ENCODE data around the gene LHX3.

LHX3 gene

GRCh38 chr9:136225748-136226679 is 21.1 kb upstream of the LHX3 start (continued):
- TF ChIP-seq ZNF223 (tag by site-specific recombination; IDR thresholded peaks at IDR 0.05), result no peak
- TF ChIP-seq ZSCAN16 (tag by site-specific recombination; IDR thresholded peaks at IDR 0.05), result no peak
- TF ChIP-seq ELK4 (IDR thresholded peaks at IDR 0.05; ENCODE audit: borderline replicate concordance, low read depth, low read length), result no peak
- no peak for TF ChIP-seq ZNF792 (tag by site-specific recombination; IDR thresholded peaks at IDR 0.05)
- no peak for TF ChIP-seq ZNF19 (tag by site-specific recombination; IDR thresholded peaks at IDR 0.05; ENCODE audit: low read depth)
- no peak for TF ChIP-seq ZSCAN23 (tag by site-specific recombination; IDR thresholded peaks at IDR 0.05)
- TF ChIP-seq, protein P1, sequence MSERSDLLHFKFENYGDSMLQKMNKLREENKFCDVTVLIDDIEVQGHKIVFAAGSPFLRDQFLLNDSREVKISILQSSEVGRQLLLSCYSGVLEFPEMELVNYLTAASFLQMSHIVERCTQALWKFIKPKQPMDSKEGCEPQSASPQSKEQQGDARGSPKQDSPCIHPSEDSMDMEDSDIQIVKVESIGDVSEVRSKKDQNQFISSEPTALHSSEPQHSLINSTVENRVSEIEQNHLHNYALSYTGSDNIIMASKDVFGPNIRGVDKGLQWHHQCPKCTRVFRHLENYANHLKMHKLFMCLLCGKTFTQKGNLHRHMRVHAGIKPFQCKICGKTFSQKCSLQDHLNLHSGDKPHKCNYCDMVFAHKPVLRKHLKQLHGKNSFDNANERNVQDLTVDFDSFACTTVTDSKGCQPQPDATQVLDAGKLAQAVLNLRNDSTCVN (tag by site-specific recombination; optimal IDR thresholded peaks at IDR 0.05), result peak; percentile 25
- TF ChIP-seq, protein P2, sequence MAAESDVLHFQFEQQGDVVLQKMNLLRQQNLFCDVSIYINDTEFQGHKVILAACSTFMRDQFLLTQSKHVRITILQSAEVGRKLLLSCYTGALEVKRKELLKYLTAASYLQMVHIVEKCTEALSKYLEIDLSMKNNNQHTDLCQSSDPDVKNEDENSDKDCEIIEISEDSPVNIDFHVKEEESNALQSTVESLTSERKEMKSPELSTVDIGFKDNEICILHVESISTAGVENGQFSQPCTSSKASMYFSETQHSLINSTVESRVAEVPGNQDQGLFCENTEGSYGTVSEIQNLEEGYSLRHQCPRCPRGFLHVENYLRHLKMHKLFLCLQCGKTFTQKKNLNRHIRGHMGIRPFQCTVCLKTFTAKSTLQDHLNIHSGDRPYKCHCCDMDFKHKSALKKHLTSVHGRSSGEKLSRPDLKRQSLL (tag by site-specific recombination; IDR thresholded peaks at IDR 0.05), result no peak
- TF ChIP-seq ZNF391 (tag by site-specific recombination; IDR thresholded peaks at IDR 0.05; ENCODE audit: borderline replicate concordance, low read depth), result no peak
- no peak for TF ChIP-seq TCF7L2 (IDR thresholded peaks at IDR 0.05; ENCODE audit: borderline replicate concordance, low read depth, low read length)
- no peak for TF ChIP-seq ZNF670 (tag by site-specific recombination; IDR thresholded peaks at IDR 0.05; ENCODE audit: low read depth)
- no peak for TF ChIP-seq RBAK (tag by site-specific recombination; IDR thresholded peaks at IDR 0.05)
- TF ChIP-seq ZNF311 (tag by site-specific recombination; IDR thresholded peaks at IDR 0.05; ENCODE audit: borderline replicate concordance), result no peak
- TF ChIP-seq WT1 (tag by site-specific recombination; IDR thresholded peaks at IDR 0.05), result no peak
- no peak for TF ChIP-seq GLI2 (tag by site-specific recombination; IDR thresholded peaks at IDR 0.05; ENCODE audit: borderline replicate concordance, low read depth)
- no peak for TF ChIP-seq ZNF449 (tag by site-specific recombination; IDR thresholded peaks at IDR 0.05)
- TF ChIP-seq MZF1 (tag by site-specific recombination; IDR thresholded peaks at IDR 0.05; ENCODE audit: borderline replicate concordance), result no peak
- TF ChIP-seq HOXD13 (CRISPR knock-in tag; IDR thresholded peaks at IDR 0.05; ENCODE audit: borderline replicate concordance), result no peak
- TF ChIP-seq SETDB1 (IDR thresholded peaks at IDR 0.05; ENCODE audit: insufficient read length, low read length), result no peak
- TF ChIP-seq ZNF24 (tag by site-specific recombination; IDR thresholded peaks at IDR 0.05), result no peak
- no peak for TF ChIP-seq ZNF335 (tag by site-specific recombination; conservative IDR thresholded peaks at IDR 0.05)
- TF ChIP-seq ZNF768 (tag by site-specific recombination; IDR thresholded peaks at IDR 0.05), result no peak
- TF ChIP-seq ZNF654 (tag by site-specific recombination; IDR thresholded peaks at IDR 0.05; ENCODE audit: low read depth), result peak; percentile 12; the same call in 1 of the 2 replicates
- TF ChIP-seq ZIC2 (tag by site-specific recombination; IDR thresholded peaks at IDR 0.05), result peak; percentile 35
- TF ChIP-seq, protein P3, sequence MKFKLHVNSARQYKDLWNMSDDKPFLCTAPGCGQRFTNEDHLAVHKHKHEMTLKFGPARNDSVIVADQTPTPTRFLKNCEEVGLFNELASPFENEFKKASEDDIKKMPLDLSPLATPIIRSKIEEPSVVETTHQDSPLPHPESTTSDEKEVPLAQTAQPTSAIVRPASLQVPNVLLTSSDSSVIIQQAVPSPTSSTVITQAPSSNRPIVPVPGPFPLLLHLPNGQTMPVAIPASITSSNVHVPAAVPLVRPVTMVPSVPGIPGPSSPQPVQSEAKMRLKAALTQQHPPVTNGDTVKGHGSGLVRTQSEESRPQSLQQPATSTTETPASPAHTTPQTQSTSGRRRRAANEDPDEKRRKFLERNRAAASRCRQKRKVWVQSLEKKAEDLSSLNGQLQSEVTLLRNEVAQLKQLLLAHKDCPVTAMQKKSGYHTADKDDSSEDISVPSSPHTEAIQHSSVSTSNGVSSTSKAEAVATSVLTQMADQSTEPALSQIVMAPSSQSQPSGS (tag by site-specific recombination; IDR thresholded peaks at IDR 0.05; ENCODE audit: low read depth), result no peak
- no peak for TF ChIP-seq ZNF621 (tag by site-specific recombination; IDR thresholded peaks at IDR 0.05)
